OCI-LY7 (cell line): ENCODE results near the gene UTS2. TPM values are rescaled to one million over a fixed set of nuclear protein-coding genes. Genes with fewer than 3 reads are reported as not detected.

Source experiments
- BruUV-seq: library from RNA; stranded (reverse); fragments of 400-500 nt; replicated peaks from 2 replicates; lab custom pipeline; 2021; lab: Mats Ljungman, UMichigan
- CTCF ChIA-PET: fragments of 300-600 bp; sonication (Branson Sonifier 250); formaldehyde crosslinking; loops from one replicate; lab custom pipeline; 2022; ENCODE audit warnings: antibody characterized with exemption; ENCODE audit not compliant: unreplicated experiment; lab: Charles Lee
- POLR2A ChIA-PET: fragments of 300-600 bp; sonication (Branson Sonifier 250); formaldehyde crosslinking; loops from one replicate; lab custom pipeline; 2022; ENCODE audit warnings: antibody characterized with exemption; lab: Charles Lee
- DNase-seq: peaks from one replicate; pipeline ENCODE4 v3.0.0-alpha.2; 2015; ENCODE audit warnings: low spot score
- H2AFZ ChIP-seq: fragments of 200-600 bp; sonication (generic), shearing (Covaris generic); 2 replicates; pipeline ENCODE4 v1.6.1; 2014; ENCODE audit warnings: mild to moderate bottlenecking, antibody characterized with exemption, low read length, moderate library complexity
- H3K27ac ChIP-seq: fragments of 200-600 bp; sonication (generic); 2 replicates; pipeline ENCODE4 v1.5.1; 2014; ENCODE audit warnings: mixed run types, low read depth, mild to moderate bottlenecking, moderate library complexity, low read length, inconsistent platforms; ENCODE audit not compliant: poor library complexity, severe bottlenecking
- H3K36me3 ChIP-seq: fragments of 200-600 bp; sonication (generic); 2 replicates; pipeline ENCODE4 v1.6.1; 2014; ENCODE audit warnings: mild to moderate bottlenecking, antibody characterized with exemption, low read length, moderate library complexity, mixed read lengths; ENCODE audit not compliant: insufficient read depth
- H3K4me1 ChIP-seq: fragments of 200-600 bp; sonication (generic); 2 replicates; pipeline ENCODE4 v1.5.1; 2014; ENCODE audit warnings: mild to moderate bottlenecking, low read length; ENCODE audit not compliant: insufficient read depth, poor library complexity, severe bottlenecking
- H3K4me2 ChIP-seq: fragments of 200-600 bp; sonication (generic); 2 replicates; pipeline ENCODE4 v1.6.1; 2014; ENCODE audit warnings: mild to moderate bottlenecking, low read length
- H3K4me3 ChIP-seq: fragments of 200-600 bp; sonication (generic); 2 replicates; pipeline ENCODE4 v1.5.1; 2014; ENCODE audit warnings: mild to moderate bottlenecking, low read depth, low read length; ENCODE audit not compliant: poor library complexity, severe bottlenecking
- H3K79me2 ChIP-seq: fragments of 200-600 bp; sonication (generic); 2 replicates; pipeline ENCODE4 v1.6.1; 2016; ENCODE audit warnings: low read depth, mild to moderate bottlenecking, low read length, moderate library complexity, mixed read lengths; ENCODE audit not compliant: insufficient read depth
- H3K9me2 ChIP-seq: fragments of 200-600 bp; sonication (generic); 2 replicates; pipeline ENCODE4 v1.6.1; 2016; ENCODE audit warnings: mild to moderate bottlenecking, low read length, mixed read lengths; ENCODE audit not compliant: insufficient read depth
- H3K9me3 ChIP-seq: fragments of 200-600 bp; sonication (generic); 2 replicates; pipeline ENCODE4 v1.6.1; 2014; ENCODE audit warnings: mild to moderate bottlenecking, mixed run types, low read length, mixed read lengths
- H4K20me1 ChIP-seq: fragments of 200-600 bp; sonication (generic); 2 replicates; pipeline ENCODE4 v1.6.1; 2014; ENCODE audit warnings: mild to moderate bottlenecking, antibody characterized with exemption, low read length, moderate library complexity, mixed read lengths; ENCODE audit not compliant: insufficient read depth
- EZH2phosphoT487 ChIP-seq: fragments of 200-600 bp; sonication (generic); IDR thresholded peaks from 2 replicates; pipeline ENCODE4 v1.6.1; 2018; ENCODE audit warnings: low read depth, borderline replicate concordance, mild to moderate bottlenecking, mixed run types, antibody characterized with exemption, low read length, moderate library complexity, mixed read lengths
- intact Hi-C: fragments of 100-400 bp; cut with micrococcal nuclease; formaldehyde crosslinking; loops from one replicate; pipeline ENCODE4 v1.10.0; 2022; ENCODE audit not compliant: unreplicated experiment
- total RNA-seq, 2 experiments: library from RNA; depleted of rRNA in 1 of 2; stranded (reverse); fragments of >200 nt in 1 of 2; shearing (Covaris generic) in 1 of 2; gene quantifications; 2 replicates each; pipeline ENCODE4 v1.2.3, GENCODE V29; 2014 to 2022
- TF ChIP-seq, protein P1 (sequence below): fragments of 200-600 bp; sonication (generic); conservative IDR thresholded peaks from 2 replicates; pipeline ENCODE4 v1.5.1; 2014; ENCODE audit warnings: mild to moderate bottlenecking, antibody characterized with exemption, low read length, moderate library complexity, mixed read lengths

The UTS2 gene
- total RNA-seq, 2 experiments from 2014 or later: not detected

DNA sequence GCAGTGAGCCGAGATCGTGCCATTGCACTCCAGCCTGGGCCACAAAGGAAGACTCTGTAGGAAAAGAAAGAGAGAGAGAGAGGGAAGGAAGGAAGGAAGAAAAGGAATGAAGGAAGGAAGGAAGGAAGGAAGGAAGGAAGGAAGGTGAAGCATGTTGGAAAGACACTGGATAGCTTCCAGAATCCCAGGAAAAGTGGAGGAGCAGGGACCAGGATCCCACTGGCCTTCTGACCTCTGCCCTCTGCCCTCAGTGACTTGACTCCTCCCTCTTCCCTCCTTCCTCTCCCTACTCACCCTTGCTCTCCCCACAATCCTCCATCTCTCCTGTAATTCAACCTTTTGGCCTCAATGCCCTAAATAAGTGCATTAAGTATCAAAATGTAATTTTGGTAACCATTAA, 4.1 kb upstream of the UTS2 start:
- CTCF ChIA-PET: no interaction called here
- Histone ChIP-seq H3K4me1 (no peaks in the 10 kb centered on the region), H3K27ac (no peak overlapping the region), H3K36me3 (no peaks in the 10 kb centered on the region), H3K4me3 (no peak overlapping the region), H3K4me2 (no peak overlapping the region), H3K79me2 (no peaks in the 10 kb centered on the region), H3K9me3 (no peaks in the 10 kb centered on the region), H2AFZ (no peak overlapping the region), H4K20me1 (no peaks in the 10 kb centered on the region), H3K9me2 (no peaks in the 10 kb centered on the region)
- intact Hi-C loops: no loop called here
- TF ChIP-seq, protein P1, sequence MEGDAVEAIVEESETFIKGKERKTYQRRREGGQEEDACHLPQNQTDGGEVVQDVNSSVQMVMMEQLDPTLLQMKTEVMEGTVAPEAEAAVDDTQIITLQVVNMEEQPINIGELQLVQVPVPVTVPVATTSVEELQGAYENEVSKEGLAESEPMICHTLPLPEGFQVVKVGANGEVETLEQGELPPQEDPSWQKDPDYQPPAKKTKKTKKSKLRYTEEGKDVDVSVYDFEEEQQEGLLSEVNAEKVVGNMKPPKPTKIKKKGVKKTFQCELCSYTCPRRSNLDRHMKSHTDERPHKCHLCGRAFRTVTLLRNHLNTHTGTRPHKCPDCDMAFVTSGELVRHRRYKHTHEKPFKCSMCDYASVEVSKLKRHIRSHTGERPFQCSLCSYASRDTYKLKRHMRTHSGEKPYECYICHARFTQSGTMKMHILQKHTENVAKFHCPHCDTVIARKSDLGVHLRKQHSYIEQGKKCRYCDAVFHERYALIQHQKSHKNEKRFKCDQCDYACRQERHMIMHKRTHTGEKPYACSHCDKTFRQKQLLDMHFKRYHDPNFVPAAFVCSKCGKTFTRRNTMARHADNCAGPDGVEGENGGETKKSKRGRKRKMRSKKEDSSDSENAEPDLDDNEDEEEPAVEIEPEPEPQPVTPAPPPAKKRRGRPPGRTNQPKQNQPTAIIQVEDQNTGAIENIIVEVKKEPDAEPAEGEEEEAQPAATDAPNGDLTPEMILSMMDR: no peak
- no peak for TF ChIP-seq EZH2phosphoT487
- no TSS peak for BruUV-seq
- POLR2A ChIA-PET: no interaction called here
- DNase-seq: no peak

DNA sequence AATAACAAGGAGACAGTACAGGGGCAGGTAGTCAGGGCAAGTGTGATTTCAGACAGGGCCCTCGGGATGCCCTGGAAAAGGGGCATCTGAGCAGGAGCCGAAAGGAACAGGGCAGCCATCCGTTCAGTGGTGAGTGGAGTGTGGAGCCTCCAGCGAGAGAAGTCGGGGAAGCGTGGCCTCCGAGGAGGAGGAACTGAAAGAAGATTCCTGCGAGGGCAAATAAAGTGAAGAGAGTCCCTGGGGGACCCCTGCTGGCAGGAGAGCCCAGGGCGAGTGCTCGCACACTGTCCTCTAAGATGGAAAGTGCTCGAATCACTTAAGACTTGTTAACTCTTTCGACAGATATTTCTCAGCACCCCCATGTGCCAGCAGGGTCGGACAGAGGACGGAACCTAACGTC, 3.5 kb upstream of the UTS2 start:
- Histone ChIP-seq H3K27ac (no peak overlapping the region), H3K36me3 (no peaks in the 10 kb centered on the region), H4K20me1 (no peaks in the 10 kb centered on the region), H2AFZ (no peak overlapping the region), H3K9me3 (no peaks in the 10 kb centered on the region), H3K4me3 (no peak overlapping the region), H3K4me2 (no peak overlapping the region), H3K79me2 (no peaks in the 10 kb centered on the region), H3K4me1 (no peaks in the 10 kb centered on the region), H3K9me2 (no peaks in the 10 kb centered on the region)
- intact Hi-C loops: no loop called here
- no peak for DNase-seq
- no TSS peak for BruUV-seq
- no peak for TF ChIP-seq EZH2phosphoT487
- TF ChIP-seq, protein P1: no peak
- ChIA-PET CTCF (no interaction called here), POLR2A (no interaction called here)

DNA sequence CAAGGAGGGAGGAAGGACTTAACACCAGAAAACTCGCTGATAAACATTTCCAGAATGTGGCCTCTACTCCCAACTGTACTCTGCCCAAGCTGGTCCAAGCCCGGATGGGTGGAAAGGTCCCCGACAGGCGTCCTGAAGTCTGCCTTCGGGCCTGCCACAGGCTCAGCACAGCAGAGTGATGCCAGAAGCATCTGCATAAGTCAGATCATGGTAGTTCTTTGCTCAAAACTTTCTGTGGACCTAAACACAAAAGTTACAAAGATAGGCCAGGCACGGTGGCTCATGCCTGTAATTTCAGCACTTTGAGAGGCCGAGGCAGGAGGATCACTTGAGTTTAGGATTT, 790 bp upstream of the UTS2 start:
- CTCF ChIA-PET: interaction anchor here (0.6 kb wide), 1 partner anchor 60 kb away, joined by 4 read pairs; no protein-coding TSS in a partner anchor
- intact Hi-C loops: no loop called here

More for the DNA sequence above, 790 bp upstream of the UTS2 start:
- no peak overlapping the region for H3K27ac ChIP-seq
- H3K4me3 ChIP-seq: no peak overlapping the region
- no peaks in the 10 kb centered on the region for H4K20me1 ChIP-seq
- no peaks in the 10 kb centered on the region for H3K36me3 ChIP-seq
- H3K79me2 ChIP-seq: no peaks in the 10 kb centered on the region
- H3K9me2 ChIP-seq: no peaks in the 10 kb centered on the region
- TF ChIP-seq, protein P1: no peak
- TF ChIP-seq EZH2phosphoT487: no peak
- DNase-seq: no peak
- no peaks in the 10 kb centered on the region for H3K4me1 ChIP-seq
- no TSS peak for BruUV-seq
- H3K9me3 ChIP-seq: no peaks in the 10 kb centered on the region
- H2AFZ ChIP-seq: no peak overlapping the region
- H3K4me2 ChIP-seq: no peak overlapping the region
- POLR2A ChIA-PET: no interaction called here
